ENCODE data around the gene PRAMEF12.

DNA sequence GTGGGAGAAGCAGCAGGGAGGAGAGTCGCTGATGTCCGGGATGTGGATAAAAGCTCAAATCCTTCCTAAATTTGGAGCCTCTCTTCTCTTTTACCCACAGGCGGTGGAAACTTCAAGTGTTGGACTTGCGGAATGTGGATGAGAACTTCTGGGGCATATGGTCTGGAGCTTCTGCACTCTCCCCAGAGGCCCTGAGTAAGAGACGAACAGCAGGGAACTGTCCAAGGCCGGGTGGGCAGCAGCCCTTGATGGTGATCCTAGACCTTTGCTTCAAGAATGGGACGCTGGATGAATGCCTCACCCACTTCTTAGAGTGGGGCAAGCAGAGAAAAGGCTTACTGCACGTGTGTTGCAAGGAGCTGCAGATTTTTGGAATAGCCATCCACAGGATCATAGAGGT, 1.9 kb downstream of the PRAMEF12 start:
- TF ChIP-seq JUN (CRISPR knock-in tag; IDR thresholded peaks at IDR 0.05) (no peak), CTCF (IDR thresholded peaks at IDR 0.05) (no peak), PRDM15 (CRISPR knock-in tag; IDR thresholded peaks at IDR 0.05) (no peak), NR2C2 (CRISPR knock-in tag; IDR thresholded peaks at IDR 0.05) (no peak), FOXK1 (CRISPR knock-in tag; IDR thresholded peaks at IDR 0.05) (no peak), CREB1 (CRISPR knock-in tag; IDR thresholded peaks at IDR 0.05) (no peak)
- TF ChIP-seq, protein P1, sequence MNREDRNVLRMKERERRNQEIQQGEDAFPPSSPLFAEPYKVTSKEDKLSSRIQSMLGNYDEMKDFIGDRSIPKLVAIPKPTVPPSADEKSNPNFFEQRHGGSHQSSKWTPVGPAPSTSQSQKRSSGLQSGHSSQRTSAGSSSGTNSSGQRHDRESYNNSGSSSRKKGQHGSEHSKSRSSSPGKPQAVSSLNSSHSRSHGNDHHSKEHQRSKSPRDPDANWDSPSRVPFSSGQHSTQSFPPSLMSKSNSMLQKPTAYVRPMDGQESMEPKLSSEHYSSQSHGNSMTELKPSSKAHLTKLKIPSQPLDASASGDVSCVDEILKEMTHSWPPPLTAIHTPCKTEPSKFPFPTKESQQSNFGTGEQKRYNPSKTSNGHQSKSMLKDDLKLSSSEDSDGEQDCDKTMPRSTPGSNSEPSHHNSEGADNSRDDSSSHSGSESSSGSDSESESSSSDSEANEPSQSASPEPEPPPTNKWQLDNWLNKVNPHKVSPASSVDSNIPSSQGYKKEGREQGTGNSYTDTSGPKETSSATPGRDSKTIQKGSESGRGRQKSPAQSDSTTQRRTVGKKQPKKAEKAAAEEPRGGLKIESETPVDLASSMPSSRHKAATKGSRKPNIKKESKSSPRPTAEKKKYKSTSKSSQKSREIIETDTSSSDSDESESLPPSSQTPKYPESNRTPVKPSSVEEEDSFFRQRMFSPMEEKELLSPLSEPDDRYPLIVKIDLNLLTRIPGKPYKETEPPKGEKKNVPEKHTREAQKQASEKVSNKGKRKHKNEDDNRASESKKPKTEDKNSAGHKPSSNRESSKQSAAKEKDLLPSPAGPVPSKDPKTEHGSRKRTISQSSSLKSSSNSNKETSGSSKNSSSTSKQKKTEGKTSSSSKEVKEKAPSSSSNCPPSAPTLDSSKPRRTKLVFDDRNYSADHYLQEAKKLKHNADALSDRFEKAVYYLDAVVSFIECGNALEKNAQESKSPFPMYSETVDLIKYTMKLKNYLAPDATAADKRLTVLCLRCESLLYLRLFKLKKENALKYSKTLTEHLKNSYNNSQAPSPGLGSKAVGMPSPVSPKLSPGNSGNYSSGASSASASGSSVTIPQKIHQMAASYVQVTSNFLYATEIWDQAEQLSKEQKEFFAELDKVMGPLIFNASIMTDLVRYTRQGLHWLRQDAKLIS (CRISPR knock-in tag; IDR thresholded peaks at IDR 0.05; ENCODE audit: borderline replicate concordance) = no peak
- TF ChIP-seq, protein P2, sequence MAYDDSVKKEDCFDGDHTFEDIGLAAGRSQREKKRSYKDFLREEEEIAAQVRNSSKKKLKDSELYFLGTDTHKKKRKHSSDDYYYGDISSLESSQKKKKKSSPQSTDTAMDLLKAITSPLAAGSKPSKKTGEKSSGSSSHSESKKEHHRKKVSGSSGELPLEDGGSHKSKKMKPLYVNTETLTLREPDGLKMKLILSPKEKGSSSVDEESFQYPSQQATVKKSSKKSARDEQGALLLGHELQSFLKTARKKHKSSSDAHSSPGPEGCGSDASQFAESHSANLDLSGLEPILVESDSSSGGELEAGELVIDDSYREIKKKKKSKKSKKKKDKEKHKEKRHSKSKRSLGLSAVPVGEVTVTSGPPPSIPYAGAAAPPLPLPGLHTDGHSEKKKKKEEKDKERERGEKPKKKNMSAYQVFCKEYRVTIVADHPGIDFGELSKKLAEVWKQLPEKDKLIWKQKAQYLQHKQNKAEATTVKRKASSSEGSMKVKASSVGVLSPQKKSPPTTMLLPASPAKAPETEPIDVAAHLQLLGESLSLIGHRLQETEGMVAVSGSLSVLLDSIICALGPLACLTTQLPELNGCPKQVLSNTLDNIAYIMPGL (CRISPR knock-in tag; IDR thresholded peaks at IDR 0.05) = no peak

Data from WTC11 (cell line).